ENCODE measurements around the gene MSRB3.

GRCh38 chr12:65495233-65495632 is 216.8 kb downstream of the MSRB3 start:
- TF ChIP-seq CTCF (conservative IDR thresholded peaks at IDR 0.05 in 1 of 2, IDR thresholded peaks at IDR 0.05 in 1 of 2; ENCODE audit: low read depth in 1 of 2, low read length in 2 of 2), result no peak
- TF ChIP-seq EZH2 (IDR thresholded peaks at IDR 0.05; ENCODE audit: low read length, missing control alignments), result no peak
